ENCODE measurements around the gene ANAPC2. TPM values are rescaled to one million over a fixed set of nuclear protein-coding genes. Genes with fewer than 3 reads are reported as not detected.

ANAPC2 gene
- total RNA-seq, 1 donor from 2014 or later: 18.9 TPM

- peaks cover 47% of the 10 kb centered on the region for H4K20me1 ChIP-seq (ENCODE audit: low read depth)
- Mint-ChIP-seq H3K36me3 (no peaks in the 10 kb centered on the region), H3K4me1 (no peaks in the 10 kb centered on the region), H3K9me3 (no peaks in the 10 kb centered on the region), H3K27me3 (ENCODE audit: insufficient read depth, low read depth) (peaks cover 20% of the 10 kb centered on the region), H3K4me3 (no peak overlapping the region), H3K27ac (peak overlapping the region; percentile 69)
- TF ChIP-seq EZH2 (IDR thresholded peaks at IDR 0.05) (no peak), EZH2phosphoT487 (IDR thresholded peaks at IDR 0.05) (no peak)
- TF ChIP-seq, protein P1, sequence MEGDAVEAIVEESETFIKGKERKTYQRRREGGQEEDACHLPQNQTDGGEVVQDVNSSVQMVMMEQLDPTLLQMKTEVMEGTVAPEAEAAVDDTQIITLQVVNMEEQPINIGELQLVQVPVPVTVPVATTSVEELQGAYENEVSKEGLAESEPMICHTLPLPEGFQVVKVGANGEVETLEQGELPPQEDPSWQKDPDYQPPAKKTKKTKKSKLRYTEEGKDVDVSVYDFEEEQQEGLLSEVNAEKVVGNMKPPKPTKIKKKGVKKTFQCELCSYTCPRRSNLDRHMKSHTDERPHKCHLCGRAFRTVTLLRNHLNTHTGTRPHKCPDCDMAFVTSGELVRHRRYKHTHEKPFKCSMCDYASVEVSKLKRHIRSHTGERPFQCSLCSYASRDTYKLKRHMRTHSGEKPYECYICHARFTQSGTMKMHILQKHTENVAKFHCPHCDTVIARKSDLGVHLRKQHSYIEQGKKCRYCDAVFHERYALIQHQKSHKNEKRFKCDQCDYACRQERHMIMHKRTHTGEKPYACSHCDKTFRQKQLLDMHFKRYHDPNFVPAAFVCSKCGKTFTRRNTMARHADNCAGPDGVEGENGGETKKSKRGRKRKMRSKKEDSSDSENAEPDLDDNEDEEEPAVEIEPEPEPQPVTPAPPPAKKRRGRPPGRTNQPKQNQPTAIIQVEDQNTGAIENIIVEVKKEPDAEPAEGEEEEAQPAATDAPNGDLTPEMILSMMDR (IDR thresholded peaks at IDR 0.05): no peak
- H3F3A ChIP-seq (ENCODE audit: low read depth): peaks cover 26% of the 10 kb centered on the region
- no peak overlapping the region for H3K4me2 ChIP-seq
- H3K27me3 ChIP-seq: peaks cover 87% of the 10 kb centered on the region
- DNase-seq (ENCODE audit: low spot score): no peak
- no peaks in the 10 kb centered on the region for H3K79me2 ChIP-seq (ENCODE audit: low read depth)
- H3K4me3 ChIP-seq: no peak overlapping the region
- H3K9ac ChIP-seq: no peak overlapping the region
- no peak overlapping the region for H2AFZ ChIP-seq (replicated peaks)
- no peaks in the 10 kb centered on the region for H3K9me3 ChIP-seq (ENCODE audit: low read depth)
- H3K36me3 ChIP-seq: no peaks in the 10 kb centered on the region
- peaks cover 21% of the 10 kb centered on the region for H3K4me1 ChIP-seq
- H3K27ac ChIP-seq: no peak overlapping the region
Measured at GRCh38 chr9:137172901-137173795, 15.2 kb downstream of the ANAPC2 start.

DNA sequence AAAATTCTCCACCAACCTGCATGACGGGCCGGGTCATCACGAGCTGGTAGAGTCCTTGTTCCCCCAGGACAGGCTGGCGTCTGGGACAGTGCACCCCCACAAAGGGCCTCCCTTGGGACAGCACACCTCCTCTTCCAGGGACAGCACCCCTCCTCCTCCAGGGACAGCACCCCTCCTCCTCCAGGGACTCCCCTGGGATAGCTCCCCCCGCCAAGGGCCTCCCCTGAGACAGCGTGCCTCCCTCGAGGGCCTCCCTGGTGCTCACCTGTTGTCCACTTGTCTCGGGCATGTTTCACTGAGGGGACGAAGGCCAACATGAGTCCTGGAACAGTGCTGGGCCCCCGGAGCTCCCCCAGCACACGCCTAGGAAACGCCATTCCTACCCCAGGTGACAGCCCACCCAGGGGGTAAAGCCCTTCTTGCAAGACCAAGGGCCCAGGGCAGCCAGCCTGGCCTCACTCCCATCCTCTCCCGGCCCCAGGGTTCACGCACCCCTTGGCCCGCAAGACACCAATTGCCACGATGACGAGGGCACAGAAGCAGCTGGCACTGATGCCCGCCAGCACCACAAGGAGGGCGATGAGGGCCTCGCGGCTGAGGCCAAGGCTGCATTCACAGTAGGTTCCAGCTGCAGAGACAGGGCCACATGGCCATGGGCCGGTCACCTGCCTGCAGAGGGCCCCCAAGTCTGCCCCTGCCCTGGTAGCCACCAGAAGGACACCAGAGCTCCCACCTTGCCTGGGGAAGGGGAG lies 17.0 kb downstream of the ANAPC2 start:
- TF ChIP-seq EZH2phosphoT487 (IDR thresholded peaks at IDR 0.05): no peak
- TF ChIP-seq EZH2 (IDR thresholded peaks at IDR 0.05): no peak
- TF ChIP-seq, protein P1 (IDR thresholded peaks at IDR 0.05): no peak
- H3K27me3 Mint-ChIP-seq (ENCODE audit: insufficient read depth, low read depth): peaks cover 24% of the 10 kb centered on the region
- no peak overlapping the region for H3K4me2 ChIP-seq
- DNase-seq (ENCODE audit: low spot score): no peak
- H2AFZ ChIP-seq (replicated peaks): no peak overlapping the region
- no peak overlapping the region for H3K4me3 Mint-ChIP-seq
- peaks cover 21% of the 10 kb centered on the region for H3F3A ChIP-seq (ENCODE audit: low read depth)
- H3K79me2 ChIP-seq (ENCODE audit: low read depth): no peaks in the 10 kb centered on the region
- peaks cover 25% of the 10 kb centered on the region for H3K4me1 ChIP-seq
- no peaks in the 10 kb centered on the region for H3K4me1 Mint-ChIP-seq
- no peak overlapping the region for H3K9ac ChIP-seq
- peaks cover 100% of the 10 kb centered on the region for H3K27me3 ChIP-seq
- peaks cover 58% of the 10 kb centered on the region for H4K20me1 ChIP-seq (ENCODE audit: low read depth)
- H3K9me3 ChIP-seq (ENCODE audit: low read depth): no peaks in the 10 kb centered on the region
- H3K27ac Mint-ChIP-seq: no peak overlapping the region
- no peaks in the 10 kb centered on the region for H3K9me3 Mint-ChIP-seq
- H3K4me3 ChIP-seq: no peak overlapping the region
- no peak overlapping the region for H3K27ac ChIP-seq
- H3K36me3 Mint-ChIP-seq: no peaks in the 10 kb centered on the region
- H3K36me3 ChIP-seq: no peaks in the 10 kb centered on the region

GRCh38 chr9:137170486-137171148 lies 17.7 kb downstream of the ANAPC2 start:
- peaks cover 24% of the 10 kb centered on the region for H3K27me3 Mint-ChIP-seq (ENCODE audit: insufficient read depth, low read depth)
- H3K27me3 ChIP-seq: peaks cover 100% of the 10 kb centered on the region
- H3K4me3 ChIP-seq: no peak overlapping the region

More at GRCh38 chr9:137170486-137171148, 17.7 kb downstream of the ANAPC2 start:
- Histone ChIP-seq H3K36me3 (no peaks in the 10 kb centered on the region), H3K9me3 (ENCODE audit: low read depth) (no peaks in the 10 kb centered on the region), H3F3A (ENCODE audit: low read depth) (peaks cover 17% of the 10 kb centered on the region), H3K9ac (no peak overlapping the region), H3K4me2 (no peak overlapping the region), H3K79me2 (ENCODE audit: low read depth) (no peaks in the 10 kb centered on the region), H3K27ac (no peak overlapping the region), H2AFZ (replicated peaks) (no peak overlapping the region), H3K4me1 (peaks cover 25% of the 10 kb centered on the region), H4K20me1 (ENCODE audit: low read depth) (peaks cover 59% of the 10 kb centered on the region)
- H3K4me3 Mint-ChIP-seq: peak overlapping the region; percentile 59
- H3K36me3 Mint-ChIP-seq: no peaks in the 10 kb centered on the region
- no peaks in the 10 kb centered on the region for H3K9me3 Mint-ChIP-seq
- H3K4me1 Mint-ChIP-seq: no peaks in the 10 kb centered on the region
- TF ChIP-seq EZH2phosphoT487 (IDR thresholded peaks at IDR 0.05): no peak
- H3K27ac Mint-ChIP-seq: no peak overlapping the region
- no peak for DNase-seq (ENCODE audit: low spot score)
